GM12878 (cell line): ENCODE results near the gene DNMT3A. TPM values are rescaled to one million over a fixed set of nuclear protein-coding genes. Genes with fewer than 3 reads are reported as not detected.

Experiments used
- ATAC-seq: fragments of 200-7000 bp; cut with Tn5 transposase; 3 replicates; pipeline ENCODE4 v1.9.1; 2020; ENCODE audit warnings: mild to moderate bottlenecking, moderate library complexity
- BruUV-seq: library from RNA; stranded (reverse); fragments of 400-500 nt; replicated peaks from 2 replicates; lab custom pipeline; 2021; lab: Mats Ljungman, UMichigan
- CTCF ChIA-PET: fragments of 300-600 bp; sonication (Branson Sonifier 250); formaldehyde crosslinking; extraction: SDS; loops from one replicate; lab custom pipeline; 2021; ENCODE audit warnings: inconsistent platforms; lab: Yijun Ruan, JAX
- POLR2A ChIA-PET: fragments of 350-600 bp; formaldehyde crosslinking; extraction: SDS; loops from one replicate; lab custom pipeline; 2021; ENCODE audit warnings: inconsistent platforms; lab: Charles Lee
- RAD21 ChIA-PET: fragments of 300-600 bp; sonication (Branson Sonifier 250); formaldehyde crosslinking; loops from one replicate; lab custom pipeline; 2023; ENCODE audit warnings: antibody characterized with exemption; ENCODE audit not compliant: unreplicated experiment; lab: Charles Lee
- SMC1A ChIA-PET: fragments of 300-600 bp; sonication (Branson Sonifier 250); formaldehyde crosslinking; loops from one replicate; lab custom pipeline; 2023; ENCODE audit not compliant: unreplicated experiment, uncharacterized antibody; lab: Charles Lee
- DNase-seq: peaks from one replicate; pipeline ENCODE4 v3.0.0-alpha.2; 2011; ENCODE audit warnings: low read depth, low spot score
- FAIRE-seq: peaks from 3 replicates; lab custom pipeline; 2011; peaks lifted over from hg19 to GRCh38; lab: Jason Lieb, UNC
- H2AFZ ChIP-seq: 2 replicates; pipeline ENCODE4 v1.6.0; 2011; ENCODE audit warnings: low read depth, low read length, control low read depth; ENCODE audit not compliant: control insufficient read depth
- H3K27ac ChIP-seq: 2 replicates; pipeline ENCODE4 v1.5.1; 2011; ENCODE audit warnings: control low read depth; ENCODE audit not compliant: control insufficient read depth, insufficient read depth
- H3K27me3 ChIP-seq, 2 experiments: replicated peaks in 1 of 2; 2 replicates each; pipeline versions ENCODE4 v1.6.0 to v1.6.1; 2011; ENCODE audit warnings: low read length in 1 of 2; ENCODE audit not compliant: control insufficient read depth in 2 of 2, insufficient read depth in 2 of 2
- H3K36me3 ChIP-seq, 2 experiments: 2 replicates each; pipeline ENCODE4 v1.5.1; 2011; ENCODE audit warnings: low read length in 1 of 2; ENCODE audit not compliant: control insufficient read depth in 2 of 2, insufficient read depth in 2 of 2
- H3K4me1 ChIP-seq: 2 replicates; pipeline ENCODE4 v1.6.1; 2011; ENCODE audit warnings: mild to moderate bottlenecking, low read length, moderate library complexity, mixed read lengths; ENCODE audit not compliant: control insufficient read depth, insufficient read depth
- H3K4me2 ChIP-seq: 2 replicates; pipeline ENCODE4 v1.6.0; 2011; ENCODE audit warnings: control low read depth; ENCODE audit not compliant: control insufficient read depth, insufficient read depth
- H3K4me3 ChIP-seq: fragments of 200-600 bp; sonication (generic); 2 replicates; pipeline ENCODE4 v1.5.1; 2016
- H3K79me2 ChIP-seq: 2 replicates; pipeline ENCODE4 v1.6.0; 2011; ENCODE audit warnings: low read length; ENCODE audit not compliant: control insufficient read depth, insufficient read depth
- H3K9ac ChIP-seq: 2 replicates; pipeline ENCODE4 v1.8.0; 2011; ENCODE audit warnings: low read length, control low read depth, mixed read lengths; ENCODE audit not compliant: control insufficient read depth, insufficient read depth
- H3K9me3 ChIP-seq: replicated peaks from 3 replicates; pipeline ENCODE4 v1.5.1; 2011; ENCODE audit warnings: mild to moderate bottlenecking, low read length; ENCODE audit not compliant: control insufficient read depth, insufficient read depth
- H4K20me1 ChIP-seq: 2 replicates; pipeline ENCODE4 v1.6.0; 2011; ENCODE audit not compliant: control insufficient read depth, insufficient read depth
- EGR1 ChIP-seq, 2 experiments: IDR thresholded peaks; 1 replicate in 1 of 2; 2 replicates in 1 of 2; pipeline ENCODE4 v1.6.1; 2011 to 2012; ENCODE audit warnings: low read depth in 2 of 2, low read length in 2 of 2, borderline replicate concordance in 1 of 2, mild to moderate bottlenecking in 1 of 2, moderate library complexity in 1 of 2
- EP300 ChIP-seq, 2 experiments: fragments of 150-350 bp in 1 of 2; IDR thresholded peaks; 2 replicates each; pipeline ENCODE4 v1.6.1; 2011 to 2012; ENCODE audit warnings: low read depth in 2 of 2, low read length in 2 of 2, borderline replicate concordance in 1 of 2, improper control_type of control experiment in 1 of 2, inconsistent platforms in 1 of 2; ENCODE audit not compliant: control insufficient read depth in 1 of 2
- ESRRA ChIP-seq: IDR thresholded peaks from 2 replicates; pipeline ENCODE4 v1.6.1; 2012; ENCODE audit warnings: mild to moderate bottlenecking, low read length, improper control_type of control experiment
- GATAD2B ChIP-seq: fragments of 450-650 bp; conservative IDR thresholded peaks from 2 replicates; pipeline ENCODE4 v1.6.1; 2017; ENCODE audit warnings: low read depth, mild to moderate bottlenecking, moderate library complexity
- HCFC1 ChIP-seq: fragments of 150-350 bp; IDR thresholded peaks from 2 replicates; pipeline ENCODE4 v1.6.1; 2014; ENCODE audit warnings: low read length
- HDGF ChIP-seq: fragments of 450-650 bp; IDR thresholded peaks from 2 replicates; pipeline ENCODE4 v1.6.1; 2016; ENCODE audit warnings: antibody characterized with exemption
- IRF4 ChIP-seq: IDR thresholded peaks from 2 replicates; pipeline ENCODE4 v1.6.1; 2011; ENCODE audit warnings: low read depth, low read length
- MYB ChIP-seq: fragments of 150-350 bp; IDR thresholded peaks from 2 replicates; pipeline ENCODE4 v1.6.1; 2014; ENCODE audit warnings: mild to moderate bottlenecking, low read depth, low read length, borderline replicate concordance
- NFYA ChIP-seq: IDR thresholded peaks from 2 replicates; pipeline ENCODE4 v1.6.1; 2011; ENCODE audit warnings: low read depth, mild to moderate bottlenecking, low read length, improper control_type of control experiment, borderline replicate concordance
- NR2C2 ChIP-seq: IDR thresholded peaks from 2 replicates; pipeline ENCODE4 v1.6.1; 2011; ENCODE audit warnings: borderline replicate concordance, low read depth; ENCODE audit not compliant: control insufficient read depth, insufficient read length
- RAD21 ChIP-seq: IDR thresholded peaks from 2 replicates; pipeline ENCODE4 v1.6.1; 2011; ENCODE audit warnings: mild to moderate bottlenecking, low read depth, low read length, moderate library complexity; ENCODE audit not compliant: insufficient read depth
- RFX5 ChIP-seq: IDR thresholded peaks from 2 replicates; pipeline ENCODE4 v1.6.1; 2011; ENCODE audit warnings: low read depth, low read length, improper control_type of control experiment
- SIX5 ChIP-seq: IDR thresholded peaks from 2 replicates; pipeline ENCODE4 v1.6.1; 2011; ENCODE audit warnings: mild to moderate bottlenecking, low read depth, low read length, moderate library complexity; ENCODE audit not compliant: severe bottlenecking
- SMC3 ChIP-seq: IDR thresholded peaks from 2 replicates; pipeline ENCODE4 v1.6.1; 2011; ENCODE audit warnings: low read length, improper control_type of control experiment, borderline replicate concordance
- TCF7 ChIP-seq: IDR thresholded peaks from 2 replicates; pipeline ENCODE4 v1.6.1; 2014; ENCODE audit warnings: antibody characterized with exemption, borderline replicate concordance
- WGBS: methylation state at CpG from one replicate; pipeline ENCODE4 v1.1.6; 2016; ENCODE audit warnings: low lambda C conversion rate; ENCODE audit not compliant: insufficient replicate concordance, insufficient coverage; ENCODE audit errors: missing lambda C conversion rate; 5-methylcytosine and 5-hydroxymethylcytosine counted together
- in situ Hi-C: fragments of 300-500 bp; cut with MboI; formaldehyde crosslinking; loops from 9 replicates; pipeline ENCODE4 v1.14.3; 2018; ENCODE audit warnings: mixed read lengths
- intact Hi-C: fragments of 100-400 bp; cut with micrococcal nuclease; formaldehyde crosslinking; loops from one replicate; pipeline ENCODE4 v1.14.2; 2022; ENCODE audit not compliant: unreplicated experiment
- polyA plus RNA-seq, 11 experiments: library from polyadenylated mRNA; depleted of rRNA in 4 of 11; unstranded in 6 of 11; stranded (reverse) in 5 of 11; fragments of >200 nt; fragmentation: Nextera tagmentation in 4 of 11; fragmentation: Illumina TruSeq in 1 of 11; extraction: Ambion mirVana in 4 of 11; extraction: Trizol in 1 of 11; gene quantifications; 1 replicate in 1 of 11; 2 replicates in 10 of 11; pipeline versions ENCODE4 v1.2.1 to v1.2.3, GENCODE V29; 2011 to 2016; ENCODE audit warnings: inconsistent platforms in 2 of 11, missing spikeins in 2 of 11, low read depth in 1 of 11
- total RNA-seq, 4 experiments: library from RNA; depleted of rRNA in 3 of 4; stranded (reverse); fragments of >200 nt in 3 of 4; fragmentation: Illumina TruSeq in 1 of 4; extraction: Trizol in 1 of 4; gene quantifications; 2 replicates each; pipeline versions ENCODE4 v1.2.1 to v1.2.3, GENCODE V29; 2013 to 2021
- TF ChIP-seq, protein P1 (sequence below): fragments of 450-650 bp; IDR thresholded peaks from 2 replicates; pipeline ENCODE4 v1.6.1; 2016; ENCODE audit warnings: mild to moderate bottlenecking
- TF ChIP-seq, protein P2 (sequence below): fragments of 450-650 bp; IDR thresholded peaks from 2 replicates; pipeline ENCODE4 v1.6.1; 2018; ENCODE audit warnings: borderline replicate concordance, mild to moderate bottlenecking; ENCODE audit not compliant: partially characterized antibody

The DNMT3A gene
- total and polyA plus RNA-seq, 10 of the 15 experiments (the other 5 are each of a cell fraction or from before 2014, with no cell fraction given) = 7.4 to 51.6 (median 17.4) TPM

DNA sequence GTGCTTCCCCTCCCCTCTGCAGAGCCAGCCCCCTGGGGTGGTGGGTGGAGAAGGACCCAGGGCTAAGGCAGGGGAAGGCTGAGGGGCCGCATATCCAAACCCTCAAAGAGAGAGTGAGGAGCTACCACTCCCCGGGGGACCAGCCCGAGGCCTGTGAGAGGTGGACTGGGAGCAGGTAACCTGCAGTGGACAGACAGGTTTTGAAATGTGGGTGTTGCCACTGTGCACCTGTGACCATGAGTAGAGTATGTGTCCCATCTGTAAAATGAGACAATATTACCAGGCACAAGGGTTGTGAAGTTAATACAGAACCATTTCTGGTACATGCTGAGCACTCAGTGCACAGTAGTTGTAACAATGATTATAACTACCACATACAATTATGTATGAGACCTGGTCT is 122.1 kb downstream of the DNMT3A start:
- TF ChIP-seq SIX5 (no peak), ESRRA (no peak), MYB (no peak), HDGF (no peak), HCFC1 (no peak), RFX5 (no peak), EGR1 (IDR thresholded peaks at IDR 0.05; ENCODE audit: borderline replicate concordance in 1 of 2, low read depth in 2 of 2, low read length in 2 of 2) (no peak), TCF7 (no peak), NFYA (no peak), GATAD2B (no peak), IRF4 (no peak), EP300 (IDR thresholded peaks at IDR 0.05; ENCODE audit: borderline replicate concordance in 1 of 2, control insufficient read depth in 1 of 2, low read depth in 2 of 2, low read length in 2 of 2) (no peak), SMC3 (no peak), RAD21 (no peak), NR2C2 (no peak)
- TF ChIP-seq, protein P1, sequence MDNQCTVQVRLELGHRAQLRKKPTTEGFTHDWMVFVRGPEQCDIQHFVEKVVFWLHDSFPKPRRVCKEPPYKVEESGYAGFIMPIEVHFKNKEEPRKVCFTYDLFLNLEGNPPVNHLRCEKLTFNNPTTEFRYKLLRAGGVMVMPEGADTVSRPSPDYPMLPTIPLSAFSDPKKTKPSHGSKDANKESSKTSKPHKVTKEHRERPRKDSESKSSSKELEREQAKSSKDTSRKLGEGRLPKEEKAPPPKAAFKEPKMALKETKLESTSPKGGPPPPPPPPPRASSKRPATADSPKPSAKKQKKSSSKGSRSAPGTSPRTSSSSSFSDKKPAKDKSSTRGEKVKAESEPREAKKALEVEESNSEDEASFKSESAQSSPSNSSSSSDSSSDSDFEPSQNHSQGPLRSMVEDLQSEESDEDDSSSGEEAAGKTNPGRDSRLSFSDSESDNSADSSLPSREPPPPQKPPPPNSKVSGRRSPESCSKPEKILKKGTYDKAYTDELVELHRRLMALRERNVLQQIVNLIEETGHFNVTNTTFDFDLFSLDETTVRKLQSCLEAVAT = no peak
- TF ChIP-seq, protein P2, sequence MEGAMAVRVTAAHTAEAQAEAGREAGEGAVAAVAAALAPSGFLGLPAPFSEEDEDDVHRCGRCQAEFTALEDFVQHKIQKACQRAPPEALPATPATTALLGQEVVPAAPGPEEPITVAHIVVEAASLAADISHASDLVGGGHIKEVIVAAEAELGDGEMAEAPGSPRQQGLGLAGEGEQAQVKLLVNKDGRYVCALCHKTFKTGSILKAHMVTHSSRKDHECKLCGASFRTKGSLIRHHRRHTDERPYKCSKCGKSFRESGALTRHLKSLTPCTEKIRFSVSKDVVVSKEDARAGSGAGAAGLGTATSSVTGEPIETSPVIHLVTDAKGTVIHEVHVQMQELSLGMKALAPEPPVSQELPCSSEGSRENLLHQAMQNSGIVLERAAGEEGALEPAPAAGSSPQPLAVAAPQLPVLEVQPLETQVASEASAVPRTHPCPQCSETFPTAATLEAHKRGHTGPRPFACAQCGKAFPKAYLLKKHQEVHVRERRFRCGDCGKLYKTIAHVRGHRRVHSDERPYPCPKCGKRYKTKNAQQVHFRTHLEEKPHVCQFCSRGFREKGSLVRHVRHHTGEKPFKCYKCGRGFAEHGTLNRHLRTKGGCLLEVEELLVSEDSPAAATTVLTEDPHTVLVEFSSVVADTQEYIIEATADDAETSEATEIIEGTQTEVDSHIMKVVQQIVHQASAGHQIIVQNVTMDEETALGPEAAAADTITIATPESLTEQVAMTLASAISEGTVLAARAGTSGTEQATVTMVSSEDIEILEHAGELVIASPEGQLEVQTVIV = no peak
- H3K27ac ChIP-seq = no peak overlapping the region
- ChIA-PET SMC1A (interaction anchor here (0.9 to 1.3 kb wide), 2 partner anchors 55 to 206 kb away, joined by 3 to 4 read pairs; no protein-coding TSS in a partner anchor), POLR2A (interaction anchor here (0.7 kb wide), 1 partner anchor 32 kb away, joined by 4 read pairs; no protein-coding TSS in a partner anchor), CTCF (interaction anchor here (0.6 to 1.5 kb wide), 3 partner anchors 23 to 347 kb away, joined by 3 to 6 read pairs (median 4); no protein-coding TSS in a partner anchor), RAD21 (interaction anchor here (0.6 kb wide), 1 partner anchor 118 kb away, joined by 3 read pairs; no protein-coding TSS in a partner anchor)
- H3K9ac ChIP-seq = no peak overlapping the region
- H3K79me2 ChIP-seq = no peaks in the 10 kb centered on the region
- H3K4me1 ChIP-seq = no peaks in the 10 kb centered on the region; the same call in 1 of the 2 replicates
- no peaks in the 10 kb centered on the region for H3K36me3 ChIP-seq
- H3K4me2 ChIP-seq = no peak overlapping the region
- 96% methylated on average over 3 of the region's 3 CpGs for WGBS
- intact Hi-C loops = loop anchor here (10.0 kb wide), 1 partner anchor 345 kb away; no protein-coding TSS in a partner anchor
- DNase-seq (no peak), FAIRE-seq (no peak), ATAC-seq (no peak)
- no peaks in the 10 kb centered on the region for H4K20me1 ChIP-seq
- H3K27me3 ChIP-seq = no peaks in the 10 kb centered on the region
- in situ Hi-C loops = no loop called here
- H2AFZ ChIP-seq = no peak overlapping the region
- H3K9me3 ChIP-seq = no peaks in the 10 kb centered on the region
- no TSS peak for BruUV-seq
- H3K4me3 ChIP-seq = no peak overlapping the region
